ENCODE data around the gene ARMH4. TPM values are rescaled to one million over a fixed set of nuclear protein-coding genes. Genes with fewer than 3 reads are reported as not detected.

ARMH4 gene
- total and polyA plus RNA-seq, 4 donors = 0.38 to 3.2 (median 0.54) TPM

GRCh38 chr14:58138714-58139482 is 13.1 kb downstream of the ARMH4 start:
- TF ChIP-seq ATF3 (IDR thresholded peaks at IDR 0.05) (no peak), TAF1 (conservative IDR thresholded peaks at IDR 0.05) (no peak), EGR1 (IDR thresholded peaks at IDR 0.05; ENCODE audit: low read depth in 2 of 2) (no peak), CTCF (IDR thresholded peaks at IDR 0.05; ENCODE audit: low read depth, low read length, missing input control) (no peak), RXRA (IDR thresholded peaks at IDR 0.05) (no peak)
- Histone ChIP-seq H3K27me3 (ENCODE audit: control insufficient read depth in 4 of 4, insufficient read depth in 4 of 4, low read length in 3 of 4) (no peaks in the 10 kb centered on the region), H3K9me3 (ENCODE audit: control insufficient read depth in 4 of 4, low read length in 3 of 4) (no peaks in the 10 kb centered on the region), H3K27ac (ENCODE audit: low read depth in 1 of 2, low read length in 2 of 2) (no peak overlapping the region), H3K36me3 (ENCODE audit: control insufficient read depth in 4 of 4, insufficient read depth in 3 of 4, low read depth in 1 of 4, low read length in 3 of 4) (no peaks in the 10 kb centered on the region), H3K4me3 (ENCODE audit: low read depth in 1 of 3, low read length in 3 of 3) (no peak overlapping the region), H3K9ac (ENCODE audit: low read depth in 1 of 2, low read length in 2 of 2) (no peak overlapping the region), H3K4me1 (ENCODE audit: control insufficient read depth in 4 of 4, insufficient read depth in 4 of 4, low read length in 3 of 4) (no peaks in the 10 kb centered on the region)
- WGBS = 87% methylated on average over 10 of the region's 10 CpGs
- peak; percentile 35 for DNase-seq (ENCODE audit: low spot score)

GRCh38 chr14:58138031-58138713 is 13.8 kb downstream of the ARMH4 start:
- peak; percentile 68 for DNase-seq (ENCODE audit: low spot score)
- H3K9ac ChIP-seq (ENCODE audit: low read depth in 1 of 2, low read length in 2 of 2) = no peak overlapping the region
- H3K9me3 ChIP-seq (ENCODE audit: control insufficient read depth in 4 of 4, low read length in 3 of 4) = no peaks in the 10 kb centered on the region
- H3K4me3 ChIP-seq (ENCODE audit: low read depth in 1 of 3, low read length in 3 of 3) = no peak overlapping the region
- H3K27me3 ChIP-seq (ENCODE audit: control insufficient read depth in 4 of 4, insufficient read depth in 4 of 4, low read length in 3 of 4) = no peaks in the 10 kb centered on the region
- TF ChIP-seq SP1 (IDR thresholded peaks at IDR 0.05) = no peak
- no peak for TF ChIP-seq HNF4G (IDR thresholded peaks at IDR 0.05)
- TF ChIP-seq RAD21 (IDR thresholded peaks at IDR 0.05) = no peak
- no peak for TF ChIP-seq ZBTB33 (IDR thresholded peaks at IDR 0.05)
- no peak for TF ChIP-seq TAF1 (conservative IDR thresholded peaks at IDR 0.05)
- TF ChIP-seq CTCF (IDR thresholded peaks at IDR 0.05; ENCODE audit: low read depth, low read length, missing input control) = no peak
- no peak for TF ChIP-seq GABPA (IDR thresholded peaks at IDR 0.05 in 1 of 2, conservative IDR thresholded peaks at IDR 0.05 in 1 of 2)
- no peaks in the 10 kb centered on the region for H3K36me3 ChIP-seq (ENCODE audit: control insufficient read depth in 4 of 4, insufficient read depth in 3 of 4, low read depth in 1 of 4, low read length in 3 of 4)
- WGBS = 79% methylated on average over 10 of the region's 10 CpGs
- H3K4me1 ChIP-seq (ENCODE audit: control insufficient read depth in 4 of 4, insufficient read depth in 4 of 4, low read length in 3 of 4) = no peaks in the 10 kb centered on the region
- no peak overlapping the region for H3K27ac ChIP-seq (ENCODE audit: low read depth in 1 of 2, low read length in 2 of 2)

Measured in liver (tissue), 9 donors.